GM13977 (cell line): ENCODE data around the gene MLLT3.
"Not testable (repeated sequence)": the region's sequence is repeated elsewhere in the genome, so short reads cannot be mapped to it uniquely, and the experiment has no call there.

ENCODE experiments used
- DNase-seq: peaks from one replicate; pipeline ENCODE4 v3.0.0; 2012; ENCODE audit warnings: low spot score
- in situ Hi-C: fragments of 300-500 bp; cut with MboI; formaldehyde crosslinking; loops from one replicate; pipeline ENCODE4 v1.12.0; 2022; ENCODE audit warnings: low sequenced_read_pairs, low pct_unique_long_range_greater_than_20kb, mixed read lengths, inconsistent platforms; ENCODE audit not compliant: unreplicated experiment
- TF ChIP-seq, protein P1 (sequence below): IDR thresholded peaks from 2 replicates; pipeline ENCODE4 v1.5.1; 2012; ENCODE audit warnings: mild to moderate bottlenecking, control low read depth; ENCODE audit not compliant: insufficient read depth; ENCODE audit errors: extremely low read depth, missing control alignments

Gene MLLT3

GRCh38 chr9:20593105-20593504 is 29.2 kb downstream of the MLLT3 start:
- TF ChIP-seq, protein P1, sequence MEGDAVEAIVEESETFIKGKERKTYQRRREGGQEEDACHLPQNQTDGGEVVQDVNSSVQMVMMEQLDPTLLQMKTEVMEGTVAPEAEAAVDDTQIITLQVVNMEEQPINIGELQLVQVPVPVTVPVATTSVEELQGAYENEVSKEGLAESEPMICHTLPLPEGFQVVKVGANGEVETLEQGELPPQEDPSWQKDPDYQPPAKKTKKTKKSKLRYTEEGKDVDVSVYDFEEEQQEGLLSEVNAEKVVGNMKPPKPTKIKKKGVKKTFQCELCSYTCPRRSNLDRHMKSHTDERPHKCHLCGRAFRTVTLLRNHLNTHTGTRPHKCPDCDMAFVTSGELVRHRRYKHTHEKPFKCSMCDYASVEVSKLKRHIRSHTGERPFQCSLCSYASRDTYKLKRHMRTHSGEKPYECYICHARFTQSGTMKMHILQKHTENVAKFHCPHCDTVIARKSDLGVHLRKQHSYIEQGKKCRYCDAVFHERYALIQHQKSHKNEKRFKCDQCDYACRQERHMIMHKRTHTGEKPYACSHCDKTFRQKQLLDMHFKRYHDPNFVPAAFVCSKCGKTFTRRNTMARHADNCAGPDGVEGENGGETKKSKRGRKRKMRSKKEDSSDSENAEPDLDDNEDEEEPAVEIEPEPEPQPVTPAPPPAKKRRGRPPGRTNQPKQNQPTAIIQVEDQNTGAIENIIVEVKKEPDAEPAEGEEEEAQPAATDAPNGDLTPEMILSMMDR: no peak
- in situ Hi-C loops: no loop called here
- DNase-seq: no peak

DNA sequence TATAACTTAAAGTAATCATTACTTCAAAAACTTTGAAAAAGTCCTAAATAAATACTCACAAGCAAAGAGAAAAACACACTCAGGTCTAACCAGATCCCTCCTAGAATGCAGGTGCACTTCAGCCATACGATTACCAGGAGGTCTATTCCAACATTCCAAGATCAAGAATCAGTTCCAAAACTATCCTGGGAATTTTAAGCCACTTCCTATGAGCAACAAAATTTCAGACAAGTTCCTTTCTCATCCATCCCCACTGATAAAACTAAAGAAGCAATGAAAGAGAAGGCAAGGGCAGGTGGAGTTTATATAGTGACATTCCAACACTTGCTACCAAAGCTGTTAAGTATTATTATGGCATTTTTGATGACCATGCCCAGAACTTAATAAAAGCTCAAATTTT is 29.6 kb downstream of the MLLT3 start:
- TF ChIP-seq, protein P1: no peak
- in situ Hi-C loops: no loop called here
- DNase-seq: no peak

DNA sequence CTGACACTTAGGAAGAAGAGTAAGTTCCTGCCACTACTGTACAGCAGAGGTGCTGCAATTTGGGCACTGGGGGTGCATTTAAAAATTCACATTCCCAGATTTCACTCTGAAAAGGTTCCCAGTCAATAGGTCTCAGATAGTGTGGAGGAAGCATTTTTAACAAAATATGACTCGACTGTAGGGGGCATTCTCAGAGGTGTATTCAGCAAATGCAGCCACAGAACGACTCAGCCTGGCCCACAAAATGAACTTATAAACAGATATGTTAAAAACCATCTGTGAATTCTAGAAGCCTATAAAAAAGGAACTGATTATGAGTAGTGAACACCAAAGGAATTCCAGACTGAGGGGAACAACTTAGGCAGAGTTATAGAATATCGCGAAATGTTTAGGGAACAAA is 31.1 kb downstream of the MLLT3 start:
- DNase-seq: no peak
- TF ChIP-seq, protein P1: no peak
- in situ Hi-C loops: no loop called here

DNA sequence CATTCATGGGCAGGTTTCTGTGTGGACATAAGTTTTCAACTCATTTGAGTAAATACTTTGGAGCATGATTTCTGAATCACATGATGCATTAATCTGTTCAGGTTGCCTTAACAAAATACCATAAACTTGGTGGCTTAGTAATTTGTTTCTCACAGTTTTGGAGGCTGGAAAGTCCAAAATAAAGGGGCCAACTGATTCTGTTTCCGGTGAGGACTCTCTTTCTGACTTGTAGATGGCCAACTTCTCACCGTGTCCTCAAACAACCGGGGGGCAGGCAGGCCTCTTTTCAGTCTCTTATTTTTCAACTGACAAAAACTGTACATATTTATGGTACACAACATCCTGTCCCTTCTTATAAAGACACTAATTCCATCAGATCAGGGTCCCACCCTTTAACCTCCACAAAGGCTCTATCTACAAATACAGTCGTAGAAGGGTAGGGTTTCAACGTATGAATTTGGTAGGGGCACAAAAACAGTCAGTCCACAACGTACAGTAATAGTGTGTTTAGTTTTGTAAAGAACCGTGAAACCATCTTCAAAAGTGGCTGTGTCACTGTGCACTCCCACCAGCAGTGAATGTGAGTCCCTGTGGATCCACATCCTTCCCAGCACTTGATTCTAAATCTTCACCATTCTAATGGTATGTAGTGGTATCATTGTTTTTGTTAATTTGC is 37.2 kb downstream of the MLLT3 start:
- TF ChIP-seq, protein P1: no peak
- no peak for DNase-seq
- in situ Hi-C loops: no loop called here

- not testable (repeated sequence) for DNase-seq
Observed at GRCh38 chr9:20583088-20583487, 39.2 kb downstream of the MLLT3 start.

GRCh38 chr9:20582150-20582549 is 40.1 kb downstream of the MLLT3 start:
- no peak for DNase-seq
- TF ChIP-seq, protein P1: no peak
- in situ Hi-C loops: no loop called here

More at GRCh38 chr9:20583088-20583487, 39.2 kb downstream of the MLLT3 start:
- in situ Hi-C loops: not testable (repeated sequence)

DNA sequence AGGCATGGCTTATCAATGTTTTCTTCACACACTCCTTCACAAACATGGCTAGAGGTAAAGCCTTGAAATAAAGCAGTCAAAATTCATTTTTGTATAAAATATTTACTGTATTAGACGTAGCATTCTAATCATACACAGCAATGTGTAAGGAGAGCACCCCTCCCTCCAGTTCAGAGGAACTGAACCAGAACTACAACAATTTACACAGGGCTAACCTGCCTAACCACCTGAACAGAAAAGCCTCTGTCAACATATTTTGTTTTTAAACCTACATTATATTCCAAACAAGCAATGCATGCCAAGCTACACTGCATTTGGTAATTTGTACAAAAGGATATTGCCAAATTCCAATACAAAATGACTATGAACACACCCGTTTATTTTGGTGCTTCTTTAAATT is 41.6 kb downstream of the MLLT3 start:
- TF ChIP-seq, protein P1: no peak
- in situ Hi-C loops: no loop called here
- no peak for DNase-seq
